ENCODE measurements around the gene OSM. TPM values are rescaled to one million over a fixed set of nuclear protein-coding genes. Genes with fewer than 3 reads are reported as not detected.

OSM gene
- total RNA-seq, 4 donors from 2014 or later, result not detected

DNA sequence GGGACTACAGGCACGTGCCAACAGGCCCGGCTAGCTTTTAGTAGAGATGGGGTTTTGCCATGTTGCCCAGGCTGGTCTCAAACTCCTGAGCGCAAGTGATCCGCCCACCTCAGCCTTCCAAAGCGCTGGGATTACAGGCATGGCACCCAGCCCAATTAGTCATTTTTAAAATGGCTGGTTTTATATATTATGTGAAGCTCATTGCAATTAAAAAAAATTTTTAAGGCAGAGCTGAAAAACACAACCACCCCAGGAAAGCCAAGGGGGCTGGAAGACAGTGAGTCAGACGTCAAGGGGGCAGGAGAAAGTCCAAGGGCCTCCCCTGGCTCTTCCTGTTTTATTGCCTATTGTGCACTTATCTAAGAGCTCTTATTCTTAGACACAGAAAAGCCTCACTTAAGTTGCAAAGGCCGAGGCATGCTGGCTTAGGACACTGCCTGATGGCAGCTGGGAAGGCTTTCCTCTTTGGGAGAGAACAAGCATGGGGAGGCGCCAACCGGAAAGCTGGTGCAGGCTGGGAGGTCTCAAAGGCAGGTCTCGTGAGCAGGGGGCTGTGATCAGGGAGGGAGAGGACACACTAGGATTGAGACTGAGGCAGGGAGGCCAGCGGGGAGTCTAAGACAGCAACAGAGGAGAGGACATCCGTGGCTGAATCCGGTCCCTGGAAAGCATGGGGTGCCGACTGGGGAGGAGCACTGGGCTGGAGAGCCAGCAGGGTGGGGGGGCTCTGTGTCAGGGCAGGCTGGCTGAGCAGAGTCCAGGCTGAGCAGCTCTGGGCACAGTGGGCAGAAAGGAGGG, 11.1 kb upstream of the OSM start:
- H3K27me3 ChIP-seq, result no peaks in the 10 kb centered on the region
- peak overlapping the region in 2 of 4 donors; percentile 62 to 83 for H3K27ac ChIP-seq
- H3K4me1 ChIP-seq, result peaks cover 0 to 20% (median 2%) of the 10 kb centered on the region in 4 donors
- H3K9me3 ChIP-seq, result no peaks in the 10 kb centered on the region
- DNase-seq, result peak in 2 of 3 donors; percentile 59 to 68
- peak overlapping the region in 1 of 4 donors; percentile 4 for H3K4me3 ChIP-seq
- no peak for TF ChIP-seq POLR2A (IDR thresholded peaks at IDR 0.05)
- TF ChIP-seq, protein P1, sequence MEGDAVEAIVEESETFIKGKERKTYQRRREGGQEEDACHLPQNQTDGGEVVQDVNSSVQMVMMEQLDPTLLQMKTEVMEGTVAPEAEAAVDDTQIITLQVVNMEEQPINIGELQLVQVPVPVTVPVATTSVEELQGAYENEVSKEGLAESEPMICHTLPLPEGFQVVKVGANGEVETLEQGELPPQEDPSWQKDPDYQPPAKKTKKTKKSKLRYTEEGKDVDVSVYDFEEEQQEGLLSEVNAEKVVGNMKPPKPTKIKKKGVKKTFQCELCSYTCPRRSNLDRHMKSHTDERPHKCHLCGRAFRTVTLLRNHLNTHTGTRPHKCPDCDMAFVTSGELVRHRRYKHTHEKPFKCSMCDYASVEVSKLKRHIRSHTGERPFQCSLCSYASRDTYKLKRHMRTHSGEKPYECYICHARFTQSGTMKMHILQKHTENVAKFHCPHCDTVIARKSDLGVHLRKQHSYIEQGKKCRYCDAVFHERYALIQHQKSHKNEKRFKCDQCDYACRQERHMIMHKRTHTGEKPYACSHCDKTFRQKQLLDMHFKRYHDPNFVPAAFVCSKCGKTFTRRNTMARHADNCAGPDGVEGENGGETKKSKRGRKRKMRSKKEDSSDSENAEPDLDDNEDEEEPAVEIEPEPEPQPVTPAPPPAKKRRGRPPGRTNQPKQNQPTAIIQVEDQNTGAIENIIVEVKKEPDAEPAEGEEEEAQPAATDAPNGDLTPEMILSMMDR (IDR thresholded peaks at IDR 0.05), result no peak
- no peaks in the 10 kb centered on the region for H3K36me3 ChIP-seq

DNA sequence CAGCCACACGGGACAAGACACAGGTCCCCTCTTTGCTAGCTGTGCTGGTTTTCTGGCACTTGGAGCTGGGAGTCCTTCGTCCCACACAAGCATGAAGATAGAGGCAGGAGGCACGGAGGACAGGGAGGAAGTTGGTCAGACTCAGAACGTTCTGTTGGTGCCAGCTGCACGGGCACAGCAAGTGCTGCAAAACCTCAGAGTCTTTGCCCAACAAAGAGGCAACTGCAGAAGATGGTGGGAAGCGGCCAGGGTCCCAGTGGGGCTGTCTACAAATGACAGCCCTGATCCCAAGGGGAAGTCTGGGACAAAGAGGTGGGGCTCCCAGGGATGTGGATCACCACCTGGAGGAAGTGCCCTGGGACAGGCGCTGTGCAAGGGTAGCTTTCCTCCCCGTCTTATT, 9.4 kb upstream of the OSM start:
- Histone ChIP-seq H3K4me3 (no peak overlapping the region), H3K9me3 (no peaks in the 10 kb centered on the region), H3K4me1 (peaks cover 0 to 20% (median 2%) of the 10 kb centered on the region in 4 donors), H3K27me3 (no peaks in the 10 kb centered on the region), H3K36me3 (no peaks in the 10 kb centered on the region), H3K27ac (no peak overlapping the region)
- no peak for DNase-seq
- TF ChIP-seq, protein P1 (IDR thresholded peaks at IDR 0.05), result no peak
- TF ChIP-seq POLR2A (IDR thresholded peaks at IDR 0.05), result no peak

DNA sequence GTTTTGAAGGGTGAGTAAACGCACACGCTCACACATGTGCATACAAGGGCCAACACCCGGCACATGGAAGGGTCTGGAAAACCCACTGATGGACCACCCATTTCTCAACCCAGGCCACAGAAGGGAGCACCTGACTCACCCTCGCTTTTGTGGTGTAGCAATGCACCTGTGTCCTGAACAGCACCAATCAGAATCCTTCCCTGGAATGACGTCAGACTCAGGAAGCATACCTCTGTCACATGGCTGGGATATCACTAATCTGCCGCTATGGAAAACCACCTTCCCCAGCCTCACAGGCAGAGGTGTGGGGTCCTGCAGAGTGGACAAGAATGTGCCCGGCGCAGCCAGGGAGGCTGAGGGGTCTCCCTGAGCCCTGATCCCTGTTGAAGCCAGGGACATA, 9.0 kb upstream of the OSM start:
- Histone ChIP-seq H3K27me3 (no peaks in the 10 kb centered on the region), H3K27ac (no peak overlapping the region), H3K4me1 (peaks cover 0 to 20% (median 2%) of the 10 kb centered on the region in 4 donors), H3K9me3 (no peaks in the 10 kb centered on the region), H3K4me3 (no peak overlapping the region), H3K36me3 (no peaks in the 10 kb centered on the region)
- TF ChIP-seq, protein P1 (IDR thresholded peaks at IDR 0.05), result no peak
- TF ChIP-seq POLR2A (IDR thresholded peaks at IDR 0.05), result no peak
- DNase-seq, result no peak

DNA sequence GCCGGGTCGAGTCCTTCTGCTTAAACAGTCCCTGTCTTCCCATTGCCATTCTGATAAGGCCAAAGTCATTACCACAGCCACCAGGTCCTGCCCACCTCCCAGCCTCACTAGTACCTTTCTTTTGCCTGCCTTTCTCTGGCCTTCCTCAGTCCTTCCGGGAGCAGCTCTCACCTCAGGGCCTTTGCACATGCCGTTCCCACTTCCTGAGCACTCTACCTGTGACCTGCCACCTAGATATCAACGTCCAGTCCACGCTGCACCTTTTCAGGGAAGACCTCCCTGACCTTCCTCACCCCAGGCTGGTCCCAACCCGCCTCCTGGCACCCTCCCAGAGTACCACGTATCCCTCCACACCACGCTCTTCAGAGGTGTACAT, 7.8 kb upstream of the OSM start:
- H3K4me1 ChIP-seq, result peaks cover 0 to 20% (median 2%) of the 10 kb centered on the region in 4 donors
- H3K36me3 ChIP-seq, result no peaks in the 10 kb centered on the region

DNA sequence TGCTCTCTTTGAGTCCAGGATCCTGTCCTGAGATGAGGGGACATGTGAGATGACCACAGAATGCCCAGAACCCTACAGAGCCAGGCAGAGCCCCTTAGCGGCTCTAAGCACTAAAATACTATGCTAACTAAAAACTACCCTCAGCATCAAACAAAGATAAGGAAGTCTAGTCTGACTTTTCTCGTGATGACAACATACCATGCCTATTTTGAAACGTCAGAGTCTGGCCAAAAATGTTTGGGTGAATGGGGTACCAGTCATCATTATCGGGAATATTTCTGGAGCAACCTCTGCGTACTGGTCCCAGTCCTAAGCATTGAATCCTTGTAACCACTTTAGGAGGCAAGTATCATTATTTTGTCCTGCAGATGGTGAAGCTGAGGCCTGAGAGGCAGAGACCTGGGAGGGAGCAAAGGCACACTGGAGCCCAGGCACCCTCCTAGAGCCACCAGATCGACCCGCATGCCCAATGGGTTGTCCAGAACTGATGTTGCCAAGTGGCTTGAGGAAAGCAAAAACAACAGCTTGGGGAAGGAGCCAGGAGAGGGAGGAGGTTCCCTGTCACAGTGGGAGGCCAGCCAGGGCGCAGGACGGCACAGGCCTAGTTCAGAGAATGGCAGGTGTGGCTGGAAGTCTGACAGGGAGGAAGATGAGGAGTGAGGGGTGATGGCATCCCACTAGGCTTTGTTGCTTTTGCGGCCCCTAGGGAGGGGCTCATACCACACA, 7.2 kb upstream of the OSM start:
- TF ChIP-seq POLR2A (IDR thresholded peaks at IDR 0.05), result no peak
- TF ChIP-seq, protein P1 (IDR thresholded peaks at IDR 0.05), result no peak
- Histone ChIP-seq H3K9me3 (no peaks in the 10 kb centered on the region), H3K4me3 (no peak overlapping the region), H3K27ac (no peak overlapping the region), H3K4me1 (peaks cover 0 to 20% (median 2%) of the 10 kb centered on the region in 4 donors), H3K36me3 (no peaks in the 10 kb centered on the region), H3K27me3 (no peaks in the 10 kb centered on the region)
- DNase-seq, result no peak

More for the DNA sequence above, 7.8 kb upstream of the OSM start:
- no peaks in the 10 kb centered on the region for H3K27me3 ChIP-seq
- H3K9me3 ChIP-seq, result no peaks in the 10 kb centered on the region
- no peak overlapping the region for H3K4me3 ChIP-seq
- TF ChIP-seq, protein P1 (IDR thresholded peaks at IDR 0.05), result no peak
- TF ChIP-seq POLR2A (IDR thresholded peaks at IDR 0.05), result no peak
- H3K27ac ChIP-seq, result no peak overlapping the region
- DNase-seq, result no peak
